GM12872 (cell line): ENCODE results near the gene FOXO3.

ENCODE experiments used
- CTCF ChIP-seq: IDR thresholded peaks from 3 replicates; pipeline ENCODE4 v1.5.1; 2011; ENCODE audit warnings: low read depth, mild to moderate bottlenecking, low read length, moderate library complexity; ENCODE audit not compliant: insufficient read depth

The FOXO3 gene

GRCh38 chr6:108560463-108561308 lies at the start of gene FOXO3:
TSS of gene FOXO3 (plus strand) at chr6:108560917. CDS start at chr6:108561209, 292 bp downstream.
- 0 out of 3 replicates have a peak, but pooled peaks have one; percentile 6 for TF ChIP-seq CTCF

GRCh38 chr6:108518714-108519576 lies 41.8 kb upstream of the FOXO3 start:
- peak; percentile 58 for TF ChIP-seq CTCF

GRCh38 chr6:108521616-108522107 lies 39.1 kb upstream of the FOXO3 start:
- no peak for TF ChIP-seq CTCF

GRCh38 chr6:108523697-108524096 lies 37.0 kb upstream of the FOXO3 start:
- no peak for TF ChIP-seq CTCF

GRCh38 chr6:108524528-108525248 lies 36.0 kb upstream of the FOXO3 start:
- TF ChIP-seq CTCF = no peak

- TF ChIP-seq CTCF = peak; percentile 73
Measured at GRCh38 chr6:108526739-108527174, 34.0 kb upstream of the FOXO3 start.
